ENCODE data around the gene KIAA1958. TPM values are rescaled to one million over a fixed set of nuclear protein-coding genes. Genes with fewer than 3 reads are reported as not detected.

The KIAA1958 gene
- total and polyA plus RNA-seq, 2 donors (not counting 1 experiment from before 2014, with no cell fraction given), result 2.4 to 15.3 TPM

GRCh38 chr9:112520656-112521055, 34.0 kb downstream of the KIAA1958 start:
- Histone ChIP-seq H3K27ac (ENCODE audit: low read length in 2 of 2) (no peak overlapping the region), H3K36me3 (replicated peaks in 1 of 2; ENCODE audit: control extremely low read depth in 1 of 2, control insufficient read depth in 1 of 2, extremely low read depth in 1 of 2, insufficient read depth in 2 of 2, low read length in 1 of 2) (no peaks in the 10 kb centered on the region), H2AFZ (ENCODE audit: insufficient read depth, low read depth, low read length, poor library complexity, severe bottlenecking) (no peak overlapping the region), H3K4me1 (ENCODE audit: control insufficient read depth in 2 of 2, insufficient read depth in 2 of 2, low read length in 2 of 2) (no peaks in the 10 kb centered on the region), H3K4me2 (replicated peaks; ENCODE audit: low read depth, low read length, poor library complexity, severe bottlenecking) (no peak overlapping the region), H3K27me3 (replicated peaks in 1 of 4; ENCODE audit: control extremely low read depth in 1 of 4, control insufficient read depth in 3 of 4, insufficient read depth in 4 of 4, low read length in 3 of 4) (no peaks in the 10 kb centered on the region), H4K20me1 (ENCODE audit: control insufficient read depth, insufficient read depth, low read length, poor library complexity, severe bottlenecking) (no peaks in the 10 kb centered on the region), H3K79me2 (ENCODE audit: control insufficient read depth, insufficient read depth, low read length) (peaks cover 6% of the 10 kb centered on the region), H3K4me3 (ENCODE audit: control extremely low read depth in 1 of 5, extremely low read depth in 1 of 5, insufficient read depth in 1 of 5, low read depth in 2 of 5, low read length in 4 of 5) (no peak overlapping the region), H3K9ac (ENCODE audit: low read length) (no peak overlapping the region), H3K9me3 (ENCODE audit: control extremely low read depth in 1 of 3, control insufficient read depth in 2 of 3, insufficient read depth in 1 of 3, low read length in 2 of 3) (no peaks in the 10 kb centered on the region)
- Mint-ChIP-seq H3K4me3 (no peak overlapping the region), H3K27ac (no peak overlapping the region), H3K9me3 (ENCODE audit: insufficient read depth) (no peaks in the 10 kb centered on the region), H3K4me1 (peaks cover 4% of the 10 kb centered on the region), H3K27me3 (no peaks in the 10 kb centered on the region)
- ATAC-seq (ENCODE audit: low read depth), result no peak
- intact Hi-C loops (cut with micrococcal nuclease), result no loop called here
- WGBS (ENCODE audit: insufficient coverage), result no CpG with 5 or more reads among the region's 3 CpGs
- TF ChIP-seq EZH2 (IDR thresholded peaks at IDR 0.05; ENCODE audit: borderline replicate concordance, insufficient read depth, low read depth, low read length, poor library complexity, severe bottlenecking) (no peak), CTCF (IDR thresholded peaks at IDR 0.05) (no peak)
- CTCF ChIA-PET, result no interaction called here
- DNase-seq, result no peak
- POLR2A ChIA-PET, result no interaction called here

- peaks cover 12% of the 10 kb centered on the region for H3K79me2 ChIP-seq (ENCODE audit: control insufficient read depth, insufficient read depth, low read length)
- Mint-ChIP-seq H3K4me1 (no peaks in the 10 kb centered on the region), H3K4me3 (no peak overlapping the region), H3K27ac (no peak overlapping the region), H3K9me3 (ENCODE audit: insufficient read depth) (no peaks in the 10 kb centered on the region), H3K27me3 (no peaks in the 10 kb centered on the region)
- DNase-seq, result no peak
- H2AFZ ChIP-seq (ENCODE audit: insufficient read depth, low read depth, low read length, poor library complexity, severe bottlenecking), result no peak overlapping the region
- H3K4me2 ChIP-seq (replicated peaks; ENCODE audit: low read depth, low read length, poor library complexity, severe bottlenecking), result no peak overlapping the region
- CTCF ChIA-PET, result no interaction called here
- H3K4me1 ChIP-seq (ENCODE audit: control insufficient read depth in 2 of 2, insufficient read depth in 2 of 2, low read length in 2 of 2), result no peaks in the 10 kb centered on the region
- WGBS (ENCODE audit: insufficient coverage), result no CpG with 5 or more reads among the region's 1 CpG
- POLR2A ChIA-PET, result no interaction called here
- no peak overlapping the region for H3K27ac ChIP-seq (ENCODE audit: low read length in 2 of 2)
- no peaks in the 10 kb centered on the region for H3K36me3 ChIP-seq (replicated peaks in 1 of 2; ENCODE audit: control extremely low read depth in 1 of 2, control insufficient read depth in 1 of 2, extremely low read depth in 1 of 2, insufficient read depth in 2 of 2, low read length in 1 of 2)
- H3K4me3 ChIP-seq (ENCODE audit: control extremely low read depth in 1 of 5, extremely low read depth in 1 of 5, insufficient read depth in 1 of 5, low read depth in 2 of 5, low read length in 4 of 5), result no peak overlapping the region
- no peaks in the 10 kb centered on the region for H4K20me1 ChIP-seq (ENCODE audit: control insufficient read depth, insufficient read depth, low read length, poor library complexity, severe bottlenecking)
- no peak for ATAC-seq (ENCODE audit: low read depth)
- H3K9me3 ChIP-seq (ENCODE audit: control extremely low read depth in 1 of 3, control insufficient read depth in 2 of 3, insufficient read depth in 1 of 3, low read length in 2 of 3), result no peaks in the 10 kb centered on the region
- H3K27me3 ChIP-seq (replicated peaks in 1 of 4; ENCODE audit: control extremely low read depth in 1 of 4, control insufficient read depth in 3 of 4, insufficient read depth in 4 of 4, low read length in 3 of 4), result no peaks in the 10 kb centered on the region
- TF ChIP-seq CTCF (IDR thresholded peaks at IDR 0.05) (no peak), EZH2 (IDR thresholded peaks at IDR 0.05; ENCODE audit: borderline replicate concordance, insufficient read depth, low read depth, low read length, poor library complexity, severe bottlenecking) (no peak)
- H3K9ac ChIP-seq (ENCODE audit: low read length), result no peak overlapping the region
- intact Hi-C loops (cut with micrococcal nuclease), result no loop called here
Measured at GRCh38 chr9:112526973-112527372, 40.3 kb downstream of the KIAA1958 start.
